ENCODE results near the gene PI3.

PI3 gene

DNA sequence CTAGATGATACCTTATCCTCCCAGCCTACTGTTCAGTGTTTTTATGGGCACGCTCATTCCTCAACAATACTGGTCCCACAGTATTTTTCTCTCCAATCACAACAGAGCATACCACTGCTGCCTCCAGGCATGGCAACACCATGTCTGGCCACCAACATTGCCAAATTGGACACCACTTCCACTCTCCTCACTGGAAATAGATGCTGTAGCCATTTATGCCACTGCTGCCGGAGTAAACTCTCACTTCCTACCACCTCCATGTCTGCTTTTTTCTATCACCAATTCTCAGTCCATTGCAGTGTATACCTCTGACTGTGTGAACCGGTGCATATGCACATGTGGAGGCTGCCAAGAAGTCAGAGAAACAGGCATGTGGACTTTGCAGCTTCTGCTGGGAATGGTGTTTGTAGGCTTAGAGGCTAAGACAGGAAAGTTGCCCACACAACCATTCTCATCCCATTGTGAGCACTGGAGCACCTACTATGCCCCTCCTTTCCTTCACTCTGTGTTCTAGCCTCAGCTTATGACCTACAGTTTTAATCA lies 14.4 kb downstream of the PI3 start:
- DNase-seq, result no peak

DNA sequence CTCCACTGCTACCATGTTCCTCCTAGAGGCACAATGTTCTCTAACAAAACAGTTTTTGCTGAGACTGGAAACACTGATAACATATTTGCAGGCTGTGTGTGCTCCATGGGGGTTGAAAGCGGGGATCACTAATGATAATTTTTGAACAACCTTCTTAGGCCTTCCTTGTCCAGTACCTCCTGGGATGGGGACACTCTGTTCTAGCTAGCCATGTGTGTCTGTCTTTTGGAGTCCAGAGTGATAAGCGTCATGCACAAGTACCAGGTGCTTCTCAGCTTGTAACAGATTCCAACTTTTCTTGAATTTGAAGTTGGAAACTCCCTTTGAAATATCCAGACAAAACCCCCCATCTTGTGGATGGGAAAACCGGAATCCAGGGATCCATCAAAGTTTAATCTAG lies 15.2 kb downstream of the PI3 start:
- DNase-seq, result no peak

- no peak for DNase-seq
Measured at GRCh38 chr20:45191926-45192325, 17.2 kb downstream of the PI3 start.

- no peak for DNase-seq
Measured at GRCh38 chr20:45193331-45193730, 18.6 kb downstream of the PI3 start.

DNA sequence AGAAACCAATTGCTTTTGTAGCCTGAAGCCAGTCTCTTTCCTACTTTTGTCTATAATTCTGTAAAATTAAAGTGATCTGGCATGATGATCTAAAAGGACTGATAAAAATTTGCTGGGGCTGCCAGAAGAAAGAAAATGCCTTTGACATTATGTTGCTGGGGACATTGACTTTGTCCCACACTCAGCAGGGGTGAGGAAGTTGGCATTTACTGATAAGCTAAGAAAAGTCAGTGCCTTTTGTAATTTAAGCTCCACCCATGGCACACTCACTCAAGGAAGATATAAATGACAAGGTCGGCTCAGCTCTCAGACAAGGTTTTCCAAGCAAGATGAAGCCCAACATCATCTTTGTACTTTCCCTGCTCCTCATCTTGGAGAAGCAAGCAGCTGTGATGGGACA lies 32.0 kb downstream of the PI3 start, which contains the start of gene SEMG1:
SEMG1 (plus strand) TSS at position 309 of the 400 bp plus-strand sequence; CDS start at position 330, 21 bp downstream.
- DNase-seq, result peak; percentile 23

GRCh38 chr20:45209924-45210323 lies 35.2 kb downstream of the PI3 start:
- no peak for DNase-seq

DNA sequence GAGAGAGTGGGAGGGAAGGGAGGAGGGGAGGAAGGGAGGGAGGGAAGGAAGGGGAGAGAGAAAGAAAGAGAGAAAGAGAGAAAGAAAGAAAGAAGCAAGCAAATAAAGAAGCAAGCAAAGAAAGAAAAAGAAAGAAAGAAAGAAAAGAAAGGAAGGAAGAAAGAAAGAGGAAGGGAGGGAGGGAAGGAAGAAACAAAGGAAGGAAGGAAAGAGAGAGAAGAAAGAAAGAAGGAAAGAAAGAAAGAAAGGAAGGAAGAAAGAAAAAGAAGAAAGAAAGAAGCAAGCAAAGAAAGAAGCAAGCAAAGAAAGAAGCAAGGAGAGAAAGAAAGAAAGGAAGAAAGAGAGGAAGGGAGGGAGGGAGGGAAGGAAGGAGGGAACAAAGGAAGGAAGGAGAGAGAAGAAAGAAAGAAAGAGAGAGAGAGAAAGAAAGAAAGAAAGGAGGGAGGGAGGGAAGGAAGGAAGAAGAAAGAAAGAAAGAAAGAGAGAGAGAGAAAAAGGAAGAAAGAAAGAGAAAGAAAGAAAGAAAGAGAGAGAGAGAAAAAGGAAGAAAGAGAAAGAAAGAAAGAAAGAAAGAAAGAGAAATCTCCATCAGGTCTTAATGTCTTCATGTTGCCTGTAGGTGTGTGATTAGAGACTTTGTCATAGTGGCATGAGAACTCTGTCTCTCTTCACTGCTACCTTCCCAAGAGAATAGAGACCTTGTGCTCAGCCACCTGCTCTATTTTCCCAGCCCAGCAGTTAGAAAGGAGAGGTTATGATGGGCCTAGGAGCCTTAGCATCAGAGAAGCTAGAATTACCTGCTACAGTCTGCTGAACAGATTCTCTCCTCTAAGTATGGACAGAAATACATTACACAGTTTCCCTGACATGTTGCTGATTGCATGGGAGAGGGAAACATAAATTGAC lies 37.1 kb downstream of the PI3 start:
- no peak for DNase-seq

GRCh38 chr20:45212836-45213235 lies 38.1 kb downstream of the PI3 start:
- no peak for DNase-seq

GRCh38 chr20:45218124-45218523 lies 43.4 kb downstream of the PI3 start:
- no peak for DNase-seq

DNA sequence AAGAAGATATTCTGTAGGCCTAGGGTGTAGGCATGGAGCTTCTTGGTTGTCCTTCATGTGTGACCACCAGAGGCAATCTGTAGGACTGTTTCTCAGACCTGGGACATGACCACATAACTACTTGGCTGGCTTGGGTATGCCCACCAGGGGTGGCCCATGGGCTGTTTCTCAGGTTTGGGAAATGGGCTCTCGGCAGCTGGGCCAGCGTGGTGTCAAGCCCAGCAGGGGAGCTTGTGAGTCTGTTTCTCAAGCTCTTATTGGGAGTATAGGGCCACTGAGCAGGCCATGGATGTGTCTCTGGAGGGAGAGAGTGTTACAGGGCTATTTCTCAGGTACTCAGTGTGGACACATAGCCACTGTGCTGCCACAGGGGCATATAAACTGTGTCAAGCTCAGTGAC lies 43.9 kb downstream of the PI3 start:
- no peak for DNase-seq

- no peak for DNase-seq
Measured at GRCh38 chr20:45221076-45221475, 46.4 kb downstream of the PI3 start, which contains the start of gene SEMG2. TSS of gene SEMG2 (plus strand) at chr20:45221373. CDS start at chr20:45221390, 17 bp downstream.

- no peak for DNase-seq
Measured at GRCh38 chr20:45223136-45223535, 48.4 kb downstream of the PI3 start.

Data from suppressor macrophage treated with lipopolysaccharide for 4 hours (primary cell).